Neutrophil (primary cell): ENCODE results near the gene DAPK3.

ENCODE experiments used
- H3K27ac ChIP-seq: fragments of 200-600 bp; sonication (generic); 2 replicates; pipeline ENCODE4 v1.5.1; 2016; ENCODE audit warnings: mild to moderate bottlenecking, moderate library complexity
- H3K27me3 ChIP-seq: fragments of 200-600 bp; sonication (generic); 2 replicates; pipeline ENCODE4 v1.6.0; 2016; ENCODE audit warnings: mild to moderate bottlenecking
- H3K36me3 ChIP-seq: fragments of 200-600 bp; sonication (generic); 2 replicates; pipeline ENCODE4 v1.5.1; 2017
- H3K4me1 ChIP-seq, 2 experiments: fragments of 200-600 bp in 1 of 2; sonication (generic) in 1 of 2; 1 replicate in 1 of 2; 2 replicates in 1 of 2; pipeline versions ENCODE4 v1.5.1 to v1.6.1; 2013 to 2016; ENCODE audit warnings: low read depth in 1 of 2, low read length in 1 of 2, mild to moderate bottlenecking in 1 of 2, moderate library complexity in 1 of 2; ENCODE audit not compliant: control insufficient read depth in 1 of 2, insufficient read depth in 1 of 2
- H3K4me3 ChIP-seq, 2 experiments: fragments of 200-600 bp in 1 of 2; sonication (generic) in 1 of 2; 1 replicate in 1 of 2; 2 replicates in 1 of 2; pipeline ENCODE4 v1.5.1; 2013 to 2016; ENCODE audit warnings: low read depth in 1 of 2, low read length in 1 of 2, mild to moderate bottlenecking in 1 of 2, moderate library complexity in 1 of 2
- H3K9me3 ChIP-seq: fragments of 200-600 bp; sonication (generic); 2 replicates; pipeline ENCODE4 v1.5.1; 2016
- TF ChIP-seq, protein P1 (sequence below): fragments of 200-600 bp; sonication (generic); IDR thresholded peaks from 2 replicates; pipeline ENCODE4 v1.5.1; 2016; ENCODE audit warnings: antibody characterized with exemption

Gene DAPK3

GRCh38 chr19:3976495-3977241 lies 5.8 kb upstream of the DAPK3 start:
- TF ChIP-seq, protein P1, sequence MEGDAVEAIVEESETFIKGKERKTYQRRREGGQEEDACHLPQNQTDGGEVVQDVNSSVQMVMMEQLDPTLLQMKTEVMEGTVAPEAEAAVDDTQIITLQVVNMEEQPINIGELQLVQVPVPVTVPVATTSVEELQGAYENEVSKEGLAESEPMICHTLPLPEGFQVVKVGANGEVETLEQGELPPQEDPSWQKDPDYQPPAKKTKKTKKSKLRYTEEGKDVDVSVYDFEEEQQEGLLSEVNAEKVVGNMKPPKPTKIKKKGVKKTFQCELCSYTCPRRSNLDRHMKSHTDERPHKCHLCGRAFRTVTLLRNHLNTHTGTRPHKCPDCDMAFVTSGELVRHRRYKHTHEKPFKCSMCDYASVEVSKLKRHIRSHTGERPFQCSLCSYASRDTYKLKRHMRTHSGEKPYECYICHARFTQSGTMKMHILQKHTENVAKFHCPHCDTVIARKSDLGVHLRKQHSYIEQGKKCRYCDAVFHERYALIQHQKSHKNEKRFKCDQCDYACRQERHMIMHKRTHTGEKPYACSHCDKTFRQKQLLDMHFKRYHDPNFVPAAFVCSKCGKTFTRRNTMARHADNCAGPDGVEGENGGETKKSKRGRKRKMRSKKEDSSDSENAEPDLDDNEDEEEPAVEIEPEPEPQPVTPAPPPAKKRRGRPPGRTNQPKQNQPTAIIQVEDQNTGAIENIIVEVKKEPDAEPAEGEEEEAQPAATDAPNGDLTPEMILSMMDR, result no peak
- H3K9me3 ChIP-seq, result no peaks in the 10 kb centered on the region

GRCh38 chr19:3975637-3976087 lies 4.8 kb upstream of the DAPK3 start:
- Histone ChIP-seq H3K27ac (no peak overlapping the region), H3K4me3 (no peak overlapping the region), H3K4me1 (peaks cover 5 to 6% of the 10 kb centered on the region in 2 experiments), H3K27me3 (no peaks in the 10 kb centered on the region), H3K36me3 (peaks cover 54% of the 10 kb centered on the region), H3K9me3 (no peaks in the 10 kb centered on the region)
- TF ChIP-seq, protein P1, result no peak

More at GRCh38 chr19:3976495-3977241, 5.8 kb upstream of the DAPK3 start:
- H3K27me3 ChIP-seq, result no peaks in the 10 kb centered on the region
- H3K4me1 ChIP-seq, result peaks cover 0 to under 1% of the 10 kb centered on the region in 2 experiments
- H3K36me3 ChIP-seq, result peaks cover 64% of the 10 kb centered on the region
- H3K27ac ChIP-seq, result no peak overlapping the region
- H3K4me3 ChIP-seq, result no peak overlapping the region

DNA sequence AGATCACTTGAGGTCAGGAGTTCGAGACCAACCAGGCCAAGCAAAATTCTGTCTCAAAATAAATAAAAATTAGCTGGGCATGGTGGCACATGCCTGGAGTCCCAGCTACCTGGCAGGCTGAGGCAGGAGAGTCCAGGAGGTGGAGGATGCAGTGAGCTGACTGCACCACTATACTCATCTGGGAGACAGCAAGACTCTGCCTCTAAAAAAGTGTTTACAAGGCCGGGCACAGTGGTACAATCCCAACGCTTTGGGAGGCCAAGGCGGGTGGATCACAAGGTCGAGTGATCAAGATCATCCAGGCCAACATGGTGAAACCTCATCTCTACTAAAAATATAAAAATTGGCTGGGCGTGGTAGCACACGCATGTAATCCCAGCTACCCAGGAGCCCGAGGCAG lies 4.2 kb upstream of the DAPK3 start:
- TF ChIP-seq, protein P1, result no peak
- Histone ChIP-seq H3K36me3 (peaks cover 48% of the 10 kb centered on the region), H3K27ac (no peak overlapping the region), H3K9me3 (no peaks in the 10 kb centered on the region), H3K4me3 (no peak overlapping the region), H3K27me3 (no peaks in the 10 kb centered on the region), H3K4me1 (peaks cover 10 to 11% of the 10 kb centered on the region in 2 experiments)

DNA sequence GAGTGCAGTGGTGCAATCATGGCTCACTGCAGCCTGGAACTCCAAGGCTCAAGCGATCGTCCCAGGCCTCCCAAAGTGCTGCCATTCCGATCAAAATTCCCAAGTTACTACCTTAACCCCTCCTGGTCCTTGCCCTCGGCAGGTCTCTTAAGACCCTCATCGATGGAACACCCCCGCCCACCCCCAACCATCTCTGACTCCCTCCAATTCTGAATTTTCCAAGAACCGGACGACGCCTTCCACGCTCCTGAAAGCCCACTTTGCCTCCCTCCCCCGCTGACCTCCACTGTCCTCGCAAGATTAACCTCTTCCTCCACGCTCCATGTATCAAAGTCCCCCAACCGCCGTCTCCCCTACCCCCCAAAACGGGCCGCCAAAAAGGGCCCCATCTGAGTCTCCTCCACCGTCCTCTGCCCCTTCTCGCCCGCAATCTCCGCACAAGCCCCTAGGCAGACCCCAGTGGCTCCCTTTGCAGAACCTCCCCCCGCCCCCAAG lies 539 bp downstream of the DAPK3 start:
- Histone ChIP-seq H3K4me3 (peak overlapping the region; percentile 79 to 96), H3K36me3 (peaks cover 46% of the 10 kb centered on the region), H3K9me3 (no peaks in the 10 kb centered on the region), H3K27ac (peak overlapping the region; percentile 84), H3K27me3 (no peaks in the 10 kb centered on the region), H3K4me1 (peaks cover 13 to 14% of the 10 kb centered on the region in 2 experiments)
- TF ChIP-seq, protein P1, result no peak

DNA sequence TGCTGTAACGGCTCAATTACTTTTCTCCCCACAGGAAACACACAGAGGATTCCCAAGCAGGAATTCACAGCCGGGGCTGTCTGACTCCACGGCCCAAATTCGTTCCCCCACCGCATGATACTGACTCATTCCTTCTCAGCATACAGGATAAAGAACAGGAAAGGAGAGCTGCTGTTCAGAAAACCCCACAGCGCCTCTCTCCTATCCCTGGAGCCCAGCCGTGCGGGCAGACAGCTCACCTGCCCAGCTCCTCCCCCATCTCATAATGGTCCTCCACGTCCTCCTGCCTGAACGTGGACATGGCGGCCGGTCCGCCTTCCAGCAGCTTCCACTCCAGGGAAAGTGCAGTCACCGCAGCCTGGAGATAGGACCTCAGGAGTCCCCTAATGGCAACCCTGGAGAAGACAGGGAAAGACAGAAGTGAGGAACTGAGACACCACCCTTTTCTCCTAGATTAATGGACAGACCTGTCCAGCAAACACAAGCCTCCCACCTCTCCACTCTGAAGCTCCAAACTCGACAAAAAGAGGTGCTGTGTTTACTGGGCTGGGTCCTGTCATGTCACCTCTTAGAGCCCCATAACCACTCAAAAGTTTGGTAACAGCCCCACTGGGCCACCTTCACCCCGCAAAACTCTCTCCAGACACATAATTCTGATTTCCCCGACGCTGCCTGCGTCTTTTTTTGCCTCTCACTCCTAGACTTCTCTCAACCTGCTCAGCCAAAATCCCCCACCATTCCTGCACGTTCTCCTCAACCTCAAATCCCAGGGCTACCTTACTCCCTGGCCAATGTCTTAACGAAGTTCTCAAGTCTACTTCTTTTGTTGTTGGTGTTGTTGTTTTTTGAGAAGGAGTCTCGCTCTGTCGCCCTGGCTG lies 1.2 kb downstream of the DAPK3 start:
- TF ChIP-seq, protein P1, result no peak
- H3K27me3 ChIP-seq, result no peaks in the 10 kb centered on the region
- H3K4me1 ChIP-seq, result peaks cover 13 to 14% of the 10 kb centered on the region in 2 experiments
- H3K27ac ChIP-seq, result peak overlapping the region; percentile 84
- peak overlapping the region; percentile 79 to 96 for H3K4me3 ChIP-seq
- H3K36me3 ChIP-seq, result peaks cover 48% of the 10 kb centered on the region
- H3K9me3 ChIP-seq, result no peaks in the 10 kb centered on the region
